HEK293 (cell line): ENCODE data around the gene C1orf198.

Experiments
- CTCF ChIA-PET: fragments of 350-600 bp; formaldehyde crosslinking; extraction: SDS; loops from one replicate; lab custom pipeline; 2021; ENCODE audit warnings: antibody characterized with exemption; lab: Yijun Ruan, JAX
- POLR2A ChIA-PET: fragments of 300-600 bp; formaldehyde crosslinking; extraction: SDS; loops from one replicate; lab custom pipeline; 2020; ENCODE audit warnings: antibody characterized with exemption, inconsistent platforms; lab: Yijun Ruan, JAX
- H3K27ac ChIP-seq: fragments of 200-500 bp; sonication (Bioruptor generic); 2 replicates; pipeline ENCODE4 v1.5.1; 2014; ENCODE audit warnings: low read depth, low read length, control low read depth, inconsistent platforms; ENCODE audit errors: extremely low read depth
- H3K36me3 ChIP-seq, 2 experiments: fragments of 200-500 bp in 1 of 2; sonication (Bioruptor generic) in 1 of 2; 1 replicate in 1 of 2; 2 replicates in 1 of 2; pipeline ENCODE4 v1.5.1; 2014 to 2017; ENCODE audit warnings: inconsistent platforms in 2 of 2, low read length in 2 of 2; ENCODE audit not compliant: control insufficient read depth in 2 of 2, insufficient read depth in 1 of 2
- H3K4me1 ChIP-seq: fragments of 200-500 bp; sonication (Bioruptor generic); 2 replicates; pipeline ENCODE4 v1.5.1; 2014; ENCODE audit warnings: mild to moderate bottlenecking, low read length, inconsistent platforms; ENCODE audit not compliant: control insufficient read depth, insufficient read depth
- H3K4me3 ChIP-seq: 2 replicates; pipeline ENCODE4 v1.5.1; 2011; ENCODE audit warnings: low read depth, mild to moderate bottlenecking, control low read depth, low read length, moderate library complexity
- H3K9me3 ChIP-seq: fragments of 200-500 bp; sonication (Bioruptor generic); 2 replicates; pipeline ENCODE4 v1.5.1; 2014; ENCODE audit warnings: low read depth, low read length, inconsistent platforms; ENCODE audit not compliant: control insufficient read depth, insufficient read depth
- OSR2 ChIP-seq: fragments of 450-650 bp; formaldehyde crosslinking; IDR thresholded peaks from 2 replicates; pipeline ENCODE4 v1.5.1; 2016; ENCODE audit warnings: missing biosample characterization, missing genetic modification characterization
- TSHZ1 ChIP-seq: fragments of 450-650 bp; formaldehyde crosslinking; IDR thresholded peaks from 2 replicates; pipeline ENCODE4 v1.5.1; 2016; ENCODE audit warnings: missing biosample characterization, missing genetic modification characterization, borderline replicate concordance
- YY2 ChIP-seq: fragments of 450-650 bp; formaldehyde crosslinking; IDR thresholded peaks from 2 replicates; pipeline ENCODE4 v1.5.1; 2016; ENCODE audit warnings: missing biosample characterization, missing genetic modification characterization
- ZNF114 ChIP-seq: fragments of 450-650 bp; formaldehyde crosslinking; IDR thresholded peaks from 2 replicates; pipeline ENCODE4 v1.5.0; 2017; ENCODE audit warnings: missing biosample characterization, missing genetic modification characterization
- ZNF23 ChIP-seq: fragments of 450-650 bp; formaldehyde crosslinking; IDR thresholded peaks from 2 replicates; pipeline ENCODE4 v1.5.1; 2016; ENCODE audit warnings: missing biosample characterization, missing genetic modification characterization, borderline replicate concordance
- ZNF239 ChIP-seq: fragments of 450-650 bp; formaldehyde crosslinking; IDR thresholded peaks from 2 replicates; pipeline ENCODE4 v1.5.1; 2016; ENCODE audit warnings: missing biosample characterization, missing genetic modification characterization
- ZNF24 ChIP-seq: fragments of 450-650 bp; formaldehyde crosslinking; IDR thresholded peaks from 2 replicates; pipeline ENCODE4 v1.5.1; 2016; ENCODE audit warnings: missing biosample characterization, missing genetic modification characterization
- ZNF266 ChIP-seq: fragments of 450-650 bp; formaldehyde crosslinking; IDR thresholded peaks from 2 replicates; pipeline ENCODE4 v1.5.1; 2016; ENCODE audit warnings: missing biosample characterization, missing genetic modification characterization, low read depth
- ZNF473 ChIP-seq: fragments of 450-650 bp; formaldehyde crosslinking; IDR thresholded peaks from 2 replicates; pipeline ENCODE4 v1.5.1; 2017; ENCODE audit warnings: missing biosample characterization, missing genetic modification characterization
- ZNF510 ChIP-seq: fragments of 450-650 bp; formaldehyde crosslinking; IDR thresholded peaks from 2 replicates; pipeline ENCODE4 v1.5.1; 2018; ENCODE audit warnings: mild to moderate bottlenecking, missing genetic modification characterization, missing biosample characterization; ENCODE audit not compliant: insufficient replicate concordance
- ZNF701 ChIP-seq: fragments of 450-650 bp; formaldehyde crosslinking; IDR thresholded peaks from 2 replicates; pipeline ENCODE4 v1.5.1; 2016; ENCODE audit warnings: missing biosample characterization, missing genetic modification characterization
- ZNF76 ChIP-seq: fragments of 450-650 bp; formaldehyde crosslinking; IDR thresholded peaks from 2 replicates; pipeline ENCODE4; 2016; ENCODE audit warnings: low read depth, missing biosample characterization, missing genetic modification characterization, borderline replicate concordance
- ZNF830 ChIP-seq: fragments of 450-650 bp; IDR thresholded peaks from 2 replicates; pipeline ENCODE4 v1.5.0; 2018; ENCODE audit warnings: missing biosample characterization, missing genetic modification characterization, low read depth, mild to moderate bottlenecking, moderate library complexity
- TF ChIP-seq, protein P1 (sequence below): fragments of 450-650 bp; formaldehyde crosslinking; IDR thresholded peaks from 2 replicates; pipeline ENCODE4 v1.5.1; 2016; ENCODE audit warnings: missing biosample characterization, missing genetic modification characterization
- TF ChIP-seq, protein P2 (sequence below): fragments of 450-650 bp; formaldehyde crosslinking; IDR thresholded peaks from 2 replicates; pipeline ENCODE4 v1.5.1; 2016; ENCODE audit warnings: missing biosample characterization, missing genetic modification characterization

The C1orf198 gene

GRCh38 chr1:230836793-230837192 is 31.5 kb downstream of the C1orf198 start:
- POLR2A ChIA-PET, result interaction anchor here (0.6 kb wide), 1 partner anchor 99 kb away, joined by 3 read pairs; no protein-coding TSS in a partner anchor
- no peak for TF ChIP-seq ZNF510 (tag by site-specific recombination)
- TF ChIP-seq ZNF23 (tag by site-specific recombination), result no peak
- TF ChIP-seq YY2 (tag by site-specific recombination), result no peak
- no peak for TF ChIP-seq ZNF76 (tag by site-specific recombination)
- TF ChIP-seq, protein P1, sequence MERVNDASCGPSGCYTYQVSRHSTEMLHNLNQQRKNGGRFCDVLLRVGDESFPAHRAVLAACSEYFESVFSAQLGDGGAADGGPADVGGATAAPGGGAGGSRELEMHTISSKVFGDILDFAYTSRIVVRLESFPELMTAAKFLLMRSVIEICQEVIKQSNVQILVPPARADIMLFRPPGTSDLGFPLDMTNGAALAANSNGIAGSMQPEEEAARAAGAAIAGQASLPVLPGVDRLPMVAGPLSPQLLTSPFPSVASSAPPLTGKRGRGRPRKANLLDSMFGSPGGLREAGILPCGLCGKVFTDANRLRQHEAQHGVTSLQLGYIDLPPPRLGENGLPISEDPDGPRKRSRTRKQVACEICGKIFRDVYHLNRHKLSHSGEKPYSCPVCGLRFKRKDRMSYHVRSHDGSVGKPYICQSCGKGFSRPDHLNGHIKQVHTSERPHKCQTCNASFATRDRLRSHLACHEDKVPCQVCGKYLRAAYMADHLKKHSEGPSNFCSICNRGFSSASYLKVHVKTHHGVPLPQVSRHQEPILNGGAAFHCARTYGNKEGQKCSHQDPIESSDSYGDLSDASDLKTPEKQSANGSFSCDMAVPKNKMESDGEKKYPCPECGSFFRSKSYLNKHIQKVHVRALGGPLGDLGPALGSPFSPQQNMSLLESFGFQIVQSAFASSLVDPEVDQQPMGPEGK (tag by site-specific recombination), result no peak
- no peak for TF ChIP-seq OSR2 (tag by site-specific recombination)
- TF ChIP-seq ZNF239 (tag by site-specific recombination), result no peak
- no peak for TF ChIP-seq ZNF830 (tag by site-specific recombination)
- TF ChIP-seq, protein P2, sequence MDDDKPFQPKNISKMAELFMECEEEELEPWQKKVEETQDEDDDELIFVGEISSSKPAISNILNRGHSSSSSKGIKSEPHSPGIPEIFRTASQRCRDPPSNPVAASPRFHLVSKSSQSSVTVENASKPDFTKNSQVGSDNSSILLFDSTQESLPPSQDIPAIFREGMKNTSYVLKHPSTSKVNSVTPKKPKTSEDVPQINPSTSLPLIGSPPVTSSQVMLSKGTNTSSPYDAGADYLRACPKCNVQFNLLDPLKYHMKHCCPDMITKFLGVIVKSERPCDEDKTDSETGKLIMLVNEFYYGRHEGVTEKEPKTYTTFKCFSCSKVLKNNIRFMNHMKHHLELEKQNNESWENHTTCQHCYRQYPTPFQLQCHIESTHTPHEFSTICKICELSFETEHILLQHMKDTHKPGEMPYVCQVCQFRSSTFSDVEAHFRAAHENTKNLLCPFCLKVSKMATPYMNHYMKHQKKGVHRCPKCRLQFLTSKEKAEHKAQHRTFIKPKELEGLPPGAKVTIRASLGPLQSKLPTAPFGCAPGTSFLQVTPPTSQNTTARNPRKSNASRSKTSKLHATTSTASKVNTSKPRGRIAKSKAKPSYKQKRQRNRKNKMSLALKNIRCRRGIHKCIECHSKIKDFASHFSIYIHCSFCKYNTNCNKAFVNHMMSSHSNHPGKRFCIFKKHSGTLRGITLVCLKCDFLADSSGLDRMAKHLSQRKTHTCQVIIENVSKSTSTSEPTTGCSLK (tag by site-specific recombination), result no peak
- no peak for TF ChIP-seq ZNF701 (tag by site-specific recombination)
- no peak for TF ChIP-seq ZNF24 (tag by site-specific recombination)
- TF ChIP-seq ZNF473 (tag by site-specific recombination), result no peak
- no peak for TF ChIP-seq ZNF114 (tag by site-specific recombination)
- H3K4me3 ChIP-seq, result no peak overlapping the region
- H3K4me1 ChIP-seq, result no peaks in the 10 kb centered on the region
- CTCF ChIA-PET, result interaction anchor here (1.0 to 2.4 kb wide), 2 partner anchors 25 to 30 kb away, joined by 4 to 8 read pairs; partner anchors contain the start of gene C1orf198
- no peaks in the 10 kb centered on the region for H3K9me3 ChIP-seq
- H3K27ac ChIP-seq, result no peak overlapping the region
- peaks cover 0 to 31% of the 10 kb centered on the region in 2 experiments; a peak in 2 of 3 replicates for H3K36me3 ChIP-seq

DNA sequence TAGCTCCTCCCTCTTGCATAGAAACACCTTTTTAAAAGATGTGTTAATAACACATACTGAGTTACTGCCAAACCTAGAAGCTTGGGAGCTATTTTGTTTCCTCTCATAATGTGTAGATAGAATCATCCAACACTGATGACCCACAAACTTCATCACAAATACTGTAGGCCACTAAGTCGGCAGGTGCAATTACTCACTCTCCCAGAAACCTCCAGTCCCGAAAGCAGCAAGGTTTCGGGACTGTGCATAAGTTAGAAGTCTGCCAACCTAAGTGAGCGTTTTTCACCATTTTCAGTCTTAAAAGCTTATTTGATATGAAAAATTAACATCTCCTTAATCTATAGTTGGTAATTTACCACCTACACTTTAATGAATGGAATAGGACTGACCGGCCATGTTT is 32.0 kb downstream of the C1orf198 start:
- CTCF ChIA-PET, result interaction anchor here (2.4 kb wide), 1 partner anchor 30 kb away, joined by 8 read pairs; the partner anchor contains the start of gene C1orf198
- POLR2A ChIA-PET, result interaction anchor here (0.6 kb wide), 1 partner anchor 99 kb away, joined by 3 read pairs; no protein-coding TSS in a partner anchor
- H3K36me3 ChIP-seq, result peaks cover 0 to 27% of the 10 kb centered on the region in 2 experiments; a peak in 2 of 3 replicates
- H3K9me3 ChIP-seq, result no peaks in the 10 kb centered on the region
- H3K27ac ChIP-seq, result no peak overlapping the region
- TF ChIP-seq TSHZ1, result no peak
- TF ChIP-seq ZNF266 (tag by site-specific recombination), result no peak
- TF ChIP-seq, all 188 proteins: peak for 0
- Histone ChIP-seq H3K4me3 (no peak overlapping the region), H3K4me1 (no peaks in the 10 kb centered on the region)
